Endothelial cell (in vitro differentiated cells): ENCODE measurements around the gene BABAM2. TPM values are rescaled to one million over a fixed set of nuclear protein-coding genes. Genes with fewer than 3 reads are reported as not detected.

ENCODE experiments used
- DNase-seq: peaks from one replicate; pipeline ENCODE4 v3.0.0; 2021; ENCODE audit warnings: low spot score
- H3K27ac Mint-ChIP-seq: one replicate; pipeline ENCODE4 v1.8.0; 2021; ENCODE audit warnings: mixed read lengths, inconsistent platforms; ENCODE audit not compliant: unreplicated experiment
- H3K27me3 Mint-ChIP-seq: one replicate; pipeline ENCODE4 v1.8.0; 2021; ENCODE audit warnings: mild to moderate bottlenecking, moderate library complexity, mixed read lengths, inconsistent platforms; ENCODE audit not compliant: unreplicated experiment
- H3K36me3 Mint-ChIP-seq: one replicate; pipeline ENCODE4 v1.8.0; 2021; ENCODE audit warnings: mild to moderate bottlenecking, low read depth, mixed read lengths, inconsistent platforms; ENCODE audit not compliant: unreplicated experiment
- H3K4me1 Mint-ChIP-seq: one replicate; pipeline ENCODE4 v1.8.0; 2021; ENCODE audit warnings: mild to moderate bottlenecking, mixed read lengths, inconsistent platforms; ENCODE audit not compliant: unreplicated experiment
- H3K4me3 Mint-ChIP-seq: one replicate; pipeline ENCODE4 v1.8.0; 2021; ENCODE audit warnings: mild to moderate bottlenecking, mixed read lengths, inconsistent platforms; ENCODE audit not compliant: unreplicated experiment
- H3K9me3 Mint-ChIP-seq: one replicate; pipeline ENCODE4 v1.8.0; 2021; ENCODE audit warnings: mixed read lengths, inconsistent platforms; ENCODE audit not compliant: unreplicated experiment
- CTCF ChIP-seq: fragments of 200-600 bp; sonication (generic); IDR thresholded peaks from one replicate; pipeline ENCODE4 v1.5.0; 2021; ENCODE audit warnings: antibody characterized with exemption; ENCODE audit not compliant: unreplicated experiment
- total RNA-seq: library from RNA; stranded (reverse); fragmentation: NEBNext Ultra II Directional; extraction: Animal tissue kit (Norgen Biotek cat#: 25700); gene quantifications from one replicate; pipeline ENCODE4 v1.2.1, GENCODE V29; 2021; ENCODE audit not compliant: unreplicated experiment

Gene BABAM2
- total RNA-seq, 1 donor from 2014 or later: 40.2 TPM

GRCh38 chr2:27920148-27920885, 29.8 kb downstream of the BABAM2 start:
- Mint-ChIP-seq H3K36me3 (no peaks in the 10 kb centered on the region), H3K27me3 (no peaks in the 10 kb centered on the region), H3K9me3 (no peaks in the 10 kb centered on the region), H3K4me1 (peaks cover 3% of the 10 kb centered on the region), H3K4me3 (no peak overlapping the region), H3K27ac (peak overlapping the region; percentile 59)
- TF ChIP-seq CTCF: no peak
- DNase-seq: no peak

DNA sequence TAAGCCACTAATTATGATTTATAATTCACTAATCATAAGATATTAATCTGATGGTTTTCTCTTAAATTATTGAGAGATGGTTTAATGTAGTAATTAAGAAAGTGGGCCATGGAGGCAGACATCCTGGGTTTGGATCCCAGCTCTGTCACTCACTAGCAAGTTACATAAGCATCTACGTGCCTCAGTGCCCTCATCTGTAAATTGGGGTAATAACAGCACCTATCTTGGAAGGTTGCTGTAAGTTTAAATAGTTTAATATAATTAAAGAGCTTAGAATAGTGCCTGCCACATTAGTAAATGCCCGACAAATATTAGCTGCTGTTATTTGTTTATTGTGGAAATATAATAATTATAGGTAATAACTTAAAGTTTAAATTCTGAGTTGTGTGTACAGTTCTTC, 30.9 kb downstream of the BABAM2 start:
- no peaks in the 10 kb centered on the region for H3K27me3 Mint-ChIP-seq
- H3K4me1 Mint-ChIP-seq: peaks cover 7% of the 10 kb centered on the region
- H3K9me3 Mint-ChIP-seq: no peaks in the 10 kb centered on the region

DNA sequence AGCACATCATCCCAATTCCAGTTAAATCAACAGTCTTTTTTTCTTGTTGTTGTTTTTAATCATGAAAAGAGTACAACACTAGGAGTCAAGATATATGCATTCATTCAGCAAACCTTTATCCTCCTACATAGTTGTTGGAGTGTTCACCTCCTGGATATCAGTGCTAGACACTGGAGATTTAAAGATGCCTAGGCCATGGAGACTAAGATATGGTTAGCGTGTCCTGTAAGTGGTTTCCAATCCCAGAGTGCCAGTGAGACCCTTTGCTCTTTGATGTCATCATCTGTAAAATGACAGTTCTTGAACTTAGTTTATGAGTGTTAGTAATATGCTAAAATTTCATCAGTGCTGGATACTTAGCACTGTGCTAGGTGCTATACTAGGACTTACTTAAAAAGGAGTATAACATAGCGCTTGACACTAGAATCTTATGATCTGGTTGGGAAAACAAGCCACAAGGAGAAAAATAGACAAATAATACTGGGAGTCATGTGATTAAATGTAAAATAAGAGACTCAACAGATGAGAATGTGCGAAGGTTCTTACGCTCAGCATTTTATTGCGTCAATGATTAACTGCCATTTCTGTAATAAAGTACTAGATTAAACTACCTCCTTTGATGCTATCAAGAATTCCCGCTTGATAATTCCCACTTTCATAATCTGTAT, 31.5 kb downstream of the BABAM2 start:
- no peaks in the 10 kb centered on the region for H3K36me3 Mint-ChIP-seq

More for the DNA sequence above, 30.9 kb downstream of the BABAM2 start:
- H3K27ac Mint-ChIP-seq: no peak overlapping the region
- DNase-seq: no peak
- no peak for TF ChIP-seq CTCF
- no peak overlapping the region for H3K4me3 Mint-ChIP-seq
- no peaks in the 10 kb centered on the region for H3K36me3 Mint-ChIP-seq

DNA sequence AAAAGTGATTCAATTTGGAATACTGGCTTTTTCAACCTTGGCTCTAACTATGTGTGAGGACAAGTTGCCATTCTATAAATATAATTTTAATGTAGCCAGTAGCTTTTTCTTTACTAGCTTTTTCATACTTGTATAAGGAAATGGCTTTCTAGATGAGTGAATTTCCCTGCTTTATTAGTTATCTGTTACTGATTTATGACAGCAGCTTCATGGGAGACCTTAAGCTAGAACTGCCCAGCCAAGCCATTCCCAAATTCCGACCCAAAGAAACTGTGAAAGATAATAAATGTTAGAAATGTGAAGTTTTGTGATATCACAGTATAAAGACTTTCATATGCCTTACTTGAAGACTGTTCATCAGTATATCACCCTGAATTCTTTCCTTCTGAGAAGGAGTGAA, 32.3 kb downstream of the BABAM2 start:
- no peaks in the 10 kb centered on the region for H3K36me3 Mint-ChIP-seq
- no peak for DNase-seq
- no peak overlapping the region for H3K27ac Mint-ChIP-seq
- H3K4me1 Mint-ChIP-seq: peaks cover 7% of the 10 kb centered on the region
- no peaks in the 10 kb centered on the region for H3K9me3 Mint-ChIP-seq
- H3K4me3 Mint-ChIP-seq: no peak overlapping the region
- no peak for TF ChIP-seq CTCF
- H3K27me3 Mint-ChIP-seq: no peaks in the 10 kb centered on the region

More for the DNA sequence above, 31.5 kb downstream of the BABAM2 start:
- TF ChIP-seq CTCF: no peak
- DNase-seq: no peak
- no peaks in the 10 kb centered on the region for H3K9me3 Mint-ChIP-seq
- peaks cover 7% of the 10 kb centered on the region for H3K4me1 Mint-ChIP-seq
- no peak overlapping the region for H3K4me3 Mint-ChIP-seq
- H3K27me3 Mint-ChIP-seq: no peaks in the 10 kb centered on the region
- H3K27ac Mint-ChIP-seq: no peak overlapping the region
